Colonic mucosa (tissue), 4 donors: ENCODE data around the gene GAD1. TPM values are rescaled to one million over a fixed set of nuclear protein-coding genes. Genes with fewer than 3 reads are reported as not detected.

Experiments
- DNase-seq: peaks from one replicate; pipeline ENCODE4 v3.0.0-alpha.2; 2020
- H3K27ac ChIP-seq: fragments of 200-600 bp; one replicate; pipeline ENCODE4 v1.8.0; 2021
- H3K27me3 ChIP-seq: fragments of 200-600 bp; one replicate; pipeline ENCODE4 v1.8.0; 2021
- H3K36me3 ChIP-seq: fragments of 200-600 bp; one replicate; pipeline ENCODE4 v1.8.0; 2021
- H3K4me1 ChIP-seq: fragments of 200-600 bp; one replicate; pipeline ENCODE4 v1.8.0; 2021; ENCODE audit warnings: mild to moderate bottlenecking
- H3K4me3 ChIP-seq: fragments of 200-600 bp; one replicate; pipeline ENCODE4 v1.8.0; 2021
- H3K9ac ChIP-seq, 2 donors: one replicate each; pipeline ENCODE4 v1.7.0; 2013; ENCODE audit warnings: control low read depth in 2 of 2, low read depth in 2 of 2, low read length in 2 of 2
- H3K9me3 ChIP-seq: fragments of 200-600 bp; one replicate; pipeline ENCODE4 v1.8.0; 2021
- CTCF ChIP-seq: fragments of 200-600 bp; IDR thresholded peaks from one replicate; pipeline ENCODE4 v1.8.0; 2022; ENCODE audit warnings: antibody characterized with exemption, mild to moderate bottlenecking
- intact Hi-C: fragments of 100-400 bp; cut with DNase I; formaldehyde crosslinking; loops from one replicate; pipeline ENCODE4 v1.14.1; 2022
- total RNA-seq, 2 donors: library from RNA; stranded (reverse); fragmentation: NEBNext Ultra II Directional in 1 of 2; extraction: Animal tissue kit (Norgen Biotek cat#: 25700) in 1 of 2; gene quantifications; one replicate each; pipeline ENCODE4 v1.2.1, GENCODE V29; 2021
- donor health status: healthy.
- donor health status: DM: no; HTN: no; CAD: no.
- donor health status: DM: no; HTN: no; CAD: no.

GAD1 gene
- total RNA-seq, 2 donors from 2014 or later = 0.10 TPM; not detected in 1

- DNase-seq = no peak
- Histone ChIP-seq H3K36me3 (no peaks in the 10 kb centered on the region), H3K27me3 (no peaks in the 10 kb centered on the region), H3K4me3 (no peak overlapping the region), H3K9me3 (no peaks in the 10 kb centered on the region), H3K27ac (no peak overlapping the region), H3K9ac (no peak overlapping the region), H3K4me1 (no peaks in the 10 kb centered on the region)
- intact Hi-C loops = no loop called here
- no peak for TF ChIP-seq CTCF
These were observed 65.2 kb downstream of the GAD1 start for GRCh38 chr2:170881840-170882239.

DNA sequence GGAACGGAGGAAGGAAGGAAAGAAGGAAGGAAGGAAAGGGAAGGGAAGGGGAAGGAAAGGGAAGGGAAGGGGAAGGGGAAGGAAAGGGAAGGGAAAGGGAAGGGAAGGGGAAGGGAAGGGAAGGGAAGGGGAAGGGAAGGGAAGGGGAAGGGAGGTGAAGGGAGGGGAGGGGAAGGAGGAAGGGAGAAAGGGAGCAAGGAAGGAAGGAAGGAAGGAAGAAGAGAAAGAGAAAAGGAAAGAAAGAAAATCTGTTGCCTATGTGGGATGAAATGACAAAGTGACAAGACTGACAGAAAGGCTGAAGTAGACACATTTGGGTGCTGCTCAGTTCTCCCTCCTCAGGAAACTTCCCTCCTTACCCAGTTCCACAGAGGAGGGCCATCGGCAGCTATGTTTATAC lies 66.1 kb downstream of the GAD1 start:
- intact Hi-C loops = no loop called here
- no peak for TF ChIP-seq CTCF
- Histone ChIP-seq H3K36me3 (no peaks in the 10 kb centered on the region), H3K27ac (no peak overlapping the region), H3K4me1 (no peaks in the 10 kb centered on the region), H3K9me3 (no peaks in the 10 kb centered on the region), H3K4me3 (no peak overlapping the region), H3K9ac (no peak overlapping the region), H3K27me3 (no peaks in the 10 kb centered on the region)
- no peak for DNase-seq

DNA sequence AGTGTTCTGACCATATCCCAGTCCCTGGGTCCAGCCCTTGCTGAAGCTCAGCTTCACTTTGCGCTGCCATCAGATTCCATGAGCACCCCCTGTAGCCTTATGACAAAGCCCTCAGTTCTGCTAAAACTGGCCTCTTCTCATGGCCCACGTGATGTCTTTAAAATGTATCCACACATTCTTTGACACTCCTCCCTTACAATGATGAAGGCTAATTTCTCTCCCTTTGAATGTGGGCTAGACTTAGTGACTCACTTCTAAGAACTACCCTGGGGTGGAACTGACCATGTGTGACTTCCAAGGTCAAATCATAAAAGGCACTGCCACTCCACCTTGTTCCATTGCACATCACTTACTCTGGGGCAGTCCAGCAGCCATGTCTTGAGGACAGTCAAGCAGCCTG lies 67.0 kb downstream of the GAD1 start:
- Histone ChIP-seq H3K27ac (no peak overlapping the region), H3K9ac (no peak overlapping the region), H3K4me1 (no peaks in the 10 kb centered on the region), H3K27me3 (no peaks in the 10 kb centered on the region), H3K36me3 (no peaks in the 10 kb centered on the region), H3K4me3 (no peak overlapping the region), H3K9me3 (no peaks in the 10 kb centered on the region)
- no peak for TF ChIP-seq CTCF
- intact Hi-C loops = no loop called here
- DNase-seq = no peak

DNA sequence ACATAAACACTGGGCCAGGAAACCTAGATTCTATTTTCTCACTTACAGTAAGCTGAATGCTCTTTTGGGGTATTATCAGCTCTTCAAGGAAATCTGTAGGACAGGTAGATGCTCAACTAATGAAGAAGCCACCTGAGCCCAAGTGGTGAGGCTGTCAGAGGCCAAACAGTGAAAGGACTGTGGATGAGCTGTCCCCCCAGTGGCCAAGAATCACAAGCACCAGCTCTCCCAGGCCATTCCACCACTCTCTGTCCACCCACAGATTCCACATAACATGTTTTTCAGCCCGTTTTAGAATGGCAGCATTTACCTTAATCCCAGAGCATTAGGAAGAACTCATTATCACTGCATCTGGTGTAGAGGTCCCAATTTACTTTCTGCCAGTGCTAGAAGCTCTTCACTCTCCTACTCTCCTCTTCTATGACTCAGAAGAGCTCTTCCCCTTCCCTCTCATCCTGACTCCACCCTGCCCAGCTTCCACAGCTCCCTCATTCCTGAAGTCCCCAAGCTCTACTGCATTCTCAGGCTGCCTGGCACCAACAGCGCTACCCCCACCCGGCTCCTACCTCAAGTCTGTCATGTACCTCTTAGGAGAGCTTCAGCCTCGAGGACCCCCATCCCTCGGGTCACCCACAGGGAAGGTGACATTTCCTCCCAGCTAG lies 68.6 kb downstream of the GAD1 start:
- intact Hi-C loops = no loop called here
- Histone ChIP-seq H3K4me3 (no peak overlapping the region), H3K36me3 (no peaks in the 10 kb centered on the region), H3K9me3 (no peaks in the 10 kb centered on the region), H3K4me1 (no peaks in the 10 kb centered on the region), H3K27me3 (no peaks in the 10 kb centered on the region), H3K9ac (no peak overlapping the region), H3K27ac (no peak overlapping the region)
- TF ChIP-seq CTCF = no peak
- DNase-seq = no peak

- H3K27me3 ChIP-seq = no peaks in the 10 kb centered on the region
- DNase-seq = no peak
- H3K4me3 ChIP-seq = no peak overlapping the region
- no peaks in the 10 kb centered on the region for H3K36me3 ChIP-seq
- no peak overlapping the region for H3K9ac ChIP-seq
- TF ChIP-seq CTCF = no peak
- no peaks in the 10 kb centered on the region for H3K9me3 ChIP-seq
- intact Hi-C loops = no loop called here
- H3K4me1 ChIP-seq = no peaks in the 10 kb centered on the region
- no peak overlapping the region for H3K27ac ChIP-seq
These were observed 69.7 kb downstream of the GAD1 start for GRCh38 chr2:170886386-170886785.
